Ovary (tissue), 3 donors: ENCODE data around the gene CAMTA1.

Source experiments
- CTCF ChIP-seq, 3 donors: fragments of 450-650 bp in 2 of 3; fragments of 200-600 bp in 1 of 3; IDR thresholded peaks; one replicate each; pipeline versions ENCODE4 v1.5.1 to v1.8.0; 2016 to 2022; ENCODE audit warnings: antibody characterized with exemption in 3 of 3, mild to moderate bottlenecking in 1 of 3
- EP300 ChIP-seq: sonication (generic); formaldehyde crosslinking; IDR thresholded peaks from one replicate; pipeline ENCODE4 v1.6.1; 2017; ENCODE audit warnings: antibody characterized with exemption
- POLR2A ChIP-seq: fragments of 450-650 bp; IDR thresholded peaks from one replicate; pipeline ENCODE4 v1.6.1; 2017; ENCODE audit warnings: antibody characterized with exemption, mild to moderate bottlenecking, moderate library complexity
- donor health status: DM: no; HTN: no; CAD: no.

DNA sequence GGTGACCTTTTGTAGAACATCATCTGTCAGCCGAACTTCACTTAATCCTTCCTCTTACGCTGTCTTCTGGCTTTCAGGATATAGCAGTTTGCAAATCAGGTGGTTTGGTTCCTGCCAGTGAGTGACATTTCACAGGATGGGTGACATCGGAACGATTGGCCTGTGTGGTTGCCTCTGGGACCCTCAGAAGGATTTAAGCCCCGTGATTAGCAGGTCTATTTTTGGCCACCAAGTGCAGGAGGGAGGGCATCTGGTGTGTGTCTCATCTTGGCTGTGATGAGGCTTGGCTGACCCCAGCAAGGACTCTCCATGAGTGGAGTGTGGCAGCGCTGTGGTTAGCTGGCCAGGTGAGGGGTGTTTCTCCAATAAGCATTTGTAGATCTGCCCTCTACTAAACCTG lies 578.2 kb downstream of the CAMTA1 start:
- no peak for TF ChIP-seq EP300
- no peak for TF ChIP-seq POLR2A
- no peak for TF ChIP-seq CTCF (IDR thresholded peaks at IDR 0.05)
